H9 (cell line): ENCODE results near the gene NFIX. TPM values are rescaled to one million over a fixed set of nuclear protein-coding genes. Genes with fewer than 3 reads are reported as not detected.

Source experiments
- DNase-seq: peaks from one replicate; pipeline ENCODE4 v3.0.0-alpha.2; 2017
- H2AFZ ChIP-seq: one replicate; pipeline ENCODE4 v1.6.1; 2013; ENCODE audit warnings: mild to moderate bottlenecking, low read length, control low read depth, moderate library complexity
- H2AK5ac ChIP-seq: 2 replicates; pipeline ENCODE4 v1.6.1; 2013; ENCODE audit warnings: low read length, control low read depth, mixed read lengths; ENCODE audit not compliant: insufficient read length
- H2BK120ac ChIP-seq: one replicate; pipeline ENCODE4 v1.6.1; 2013; ENCODE audit warnings: low read depth, mild to moderate bottlenecking, low read length, control low read depth, inconsistent platforms; ENCODE audit not compliant: poor library complexity, severe bottlenecking
- H2BK12ac ChIP-seq: 2 replicates; pipeline ENCODE4 v1.6.1; 2013; ENCODE audit warnings: low read length, control low read depth, mixed read lengths, low read depth; ENCODE audit not compliant: insufficient read length
- H2BK15ac ChIP-seq: 2 replicates; pipeline ENCODE4 v1.6.1; 2013; ENCODE audit warnings: low read depth, low read length, control low read depth
- H2BK20ac ChIP-seq: one replicate; pipeline ENCODE4 v1.6.1; 2013; ENCODE audit warnings: low read depth, mild to moderate bottlenecking, low read length, control low read depth, inconsistent platforms; ENCODE audit not compliant: poor library complexity, severe bottlenecking
- H2BK5ac ChIP-seq: 2 replicates; pipeline ENCODE4 v1.6.1; 2013; ENCODE audit warnings: low read length, control low read depth, mixed read lengths; ENCODE audit not compliant: insufficient read length
- H3K14ac ChIP-seq: 2 replicates; pipeline ENCODE4 v1.6.1; 2013; ENCODE audit warnings: low read length, control low read depth; ENCODE audit not compliant: insufficient read depth
- H3K18ac ChIP-seq: 2 replicates; pipeline ENCODE4 v1.6.1; 2013; ENCODE audit warnings: low read depth, mild to moderate bottlenecking, mixed read lengths, low read length, control low read depth; ENCODE audit not compliant: insufficient read length
- H3K23ac ChIP-seq: 2 replicates; pipeline ENCODE4 v1.6.1; 2013; ENCODE audit warnings: low read length, control low read depth, mixed read lengths, low read depth; ENCODE audit not compliant: insufficient read length
- H3K23me2 ChIP-seq: 2 replicates; pipeline ENCODE4 v1.6.1; 2013; ENCODE audit warnings: low read depth, mild to moderate bottlenecking, mixed read lengths, low read length, control low read depth; ENCODE audit not compliant: insufficient read length, poor library complexity, severe bottlenecking
- H3K27ac ChIP-seq: 2 replicates; pipeline ENCODE4 v1.5.1; 2013; ENCODE audit warnings: low read length, control low read depth, mixed read lengths, low read depth; ENCODE audit not compliant: insufficient read length
- H3K27me3 ChIP-seq: 2 replicates; pipeline ENCODE4 v1.6.1; 2013; ENCODE audit warnings: low read length, control low read depth, inconsistent platforms; ENCODE audit not compliant: insufficient read depth
- H3K4ac ChIP-seq: 2 replicates; pipeline ENCODE4 v1.6.1; 2013; ENCODE audit warnings: low read depth, mild to moderate bottlenecking, control low read depth, inconsistent platforms, low read length, moderate library complexity
- H3K4me1 ChIP-seq: 2 replicates; pipeline ENCODE4 v1.6.1; 2013; ENCODE audit warnings: low read length, control low read depth, inconsistent platforms; ENCODE audit not compliant: insufficient read depth
- H3K4me2 ChIP-seq: 2 replicates; pipeline ENCODE4 v1.6.1; 2013; ENCODE audit warnings: low read length, control low read depth, mixed read lengths; ENCODE audit not compliant: insufficient read length, insufficient read depth
- H3K56ac ChIP-seq: 2 replicates; pipeline ENCODE4 v1.6.1; 2013; ENCODE audit warnings: low read depth, mild to moderate bottlenecking, mixed read lengths, low read length, control low read depth; ENCODE audit not compliant: insufficient read length
- H3K79me1 ChIP-seq: 2 replicates; pipeline ENCODE4 v1.6.1; 2013; ENCODE audit warnings: low read depth, mild to moderate bottlenecking, moderate library complexity, low read length, control low read depth, inconsistent platforms; ENCODE audit not compliant: insufficient read depth, poor library complexity, severe bottlenecking
- H3K79me2 ChIP-seq: 2 replicates; pipeline ENCODE4 v1.6.1; 2013; ENCODE audit warnings: low read length, control low read depth, inconsistent platforms; ENCODE audit not compliant: insufficient read depth
- H3K9ac ChIP-seq: 2 replicates; pipeline ENCODE4 v1.6.1; 2013; ENCODE audit warnings: low read length, control low read depth, mixed read lengths; ENCODE audit not compliant: insufficient read length; ENCODE audit errors: extremely low read depth
- H3K9me3 ChIP-seq: one replicate; pipeline ENCODE4 v1.6.1; 2013; ENCODE audit warnings: low read depth, low read length, inconsistent platforms; ENCODE audit not compliant: control insufficient read depth
- H3T11ph ChIP-seq: one replicate; pipeline ENCODE4 v1.6.1; 2013; ENCODE audit warnings: mild to moderate bottlenecking, low read length, control low read depth, inconsistent platforms
- H4K20me1 ChIP-seq: one replicate; pipeline ENCODE4 v1.6.1; 2013; ENCODE audit not compliant: control insufficient read depth, insufficient read length, insufficient read depth
- H4K5ac ChIP-seq: 2 replicates; pipeline ENCODE4 v1.6.1; 2013; ENCODE audit warnings: low read depth, mild to moderate bottlenecking, mixed read lengths, low read length, control low read depth; ENCODE audit not compliant: insufficient read length
- H4K8ac ChIP-seq: replicated peaks from 2 replicates; pipeline ENCODE4 v1.6.1; 2013; ENCODE audit warnings: low read length, control low read depth, mixed read lengths, low read depth; ENCODE audit not compliant: insufficient read length
- H4K91ac ChIP-seq: 2 replicates; pipeline ENCODE4 v1.6.1; 2013; ENCODE audit warnings: low read depth, mild to moderate bottlenecking, moderate library complexity, mixed read lengths, low read length, control low read depth; ENCODE audit not compliant: insufficient read length
- H3K27ac Mint-ChIP-seq, 3 experiments: 2 replicates in 2 of 3; 3 replicates in 1 of 3; pipeline ENCODE4 v1.8.0; 2020 to 2021; ENCODE audit warnings: mixed read lengths in 3 of 3, mild to moderate bottlenecking in 1 of 3, moderate library complexity in 1 of 3
- H3K27me3 Mint-ChIP-seq: 2 replicates; pipeline ENCODE4 v1.8.0; 2021; ENCODE audit warnings: low read depth, mild to moderate bottlenecking, moderate library complexity, mixed read lengths
- H3K36me3 Mint-ChIP-seq, 3 experiments: 2 replicates in 2 of 3; 3 replicates in 1 of 3; pipeline ENCODE4 v1.8.0; 2020 to 2021; ENCODE audit warnings: low read depth in 3 of 3, mixed read lengths in 3 of 3; ENCODE audit not compliant: insufficient read depth in 1 of 3
- H3K4me1 Mint-ChIP-seq, 2 experiments: 2 replicates each; pipeline ENCODE4 v1.8.0; 2020; ENCODE audit warnings: mixed read lengths in 2 of 2
- H3K4me3 Mint-ChIP-seq, 2 experiments: 2 replicates in 1 of 2; 3 replicates in 1 of 2; pipeline ENCODE4 v1.8.0; 2020 to 2021; ENCODE audit warnings: mild to moderate bottlenecking in 2 of 2, mixed read lengths in 2 of 2, moderate library complexity in 1 of 2
- H3K9me3 Mint-ChIP-seq, 2 experiments: 2 replicates in 1 of 2; 3 replicates in 1 of 2; pipeline ENCODE4 v1.8.0; 2020; ENCODE audit warnings: mild to moderate bottlenecking in 2 of 2, mixed read lengths in 2 of 2, moderate library complexity in 1 of 2
- WGBS: extraction: QIAGEN DNeasy Blood & Tissue Kit; methylation state at CpG from one replicate; pipeline ENCODE4 v1.1.7; 2013; ENCODE audit warnings: missing lambda C conversion rate, low lambda C conversion rate, mixed read lengths; ENCODE audit not compliant: insufficient read length; ENCODE audit errors: extremely low coverage; 5-methylcytosine and 5-hydroxymethylcytosine counted together
- total RNA-seq: library from RNA; stranded (reverse); gene quantifications from 2 replicates; pipeline ENCODE4 v1.2.1, GENCODE V29; 2021
- TF ChIP-seq, protein P1 (sequence below): fragments of 200-600 bp; sonication (generic); conservative IDR thresholded peaks from 3 replicates; pipeline ENCODE4 v1.8.0; 2021; ENCODE audit warnings: antibody characterized with exemption, mild to moderate bottlenecking

The NFIX gene
- total RNA-seq, 1 experiment from 2014 or later: 0.31 TPM

DNA sequence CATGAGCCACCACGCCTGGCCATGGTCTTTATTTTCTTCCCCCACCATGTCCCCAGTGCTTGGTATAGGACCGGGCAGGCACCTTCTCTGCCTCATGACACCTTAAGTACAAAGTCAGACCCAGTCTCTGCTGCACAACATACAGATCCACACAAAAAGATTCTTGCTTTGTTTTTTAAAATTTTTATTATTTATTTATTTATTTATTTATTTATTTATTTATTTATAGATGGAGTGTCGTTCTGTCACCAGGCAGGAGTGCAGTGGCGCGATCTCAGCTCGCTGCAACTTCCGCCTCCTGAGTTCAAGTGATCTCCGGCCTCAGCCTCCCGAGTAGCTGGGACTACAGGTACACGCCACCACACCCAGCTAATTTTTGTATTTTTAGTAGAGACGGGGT lies 2.5 kb upstream of the NFIX start:
- H4K5ac ChIP-seq: no peak overlapping the region
- no peaks in the 10 kb centered on the region for H3K9me3 ChIP-seq
- H3K27ac ChIP-seq: no peak overlapping the region
- no peak for DNase-seq
- H3K79me2 ChIP-seq: no peaks in the 10 kb centered on the region
- Mint-ChIP-seq H3K27ac (no peak overlapping the region), H3K27me3 (peaks cover 71% of the 10 kb centered on the region), H3K4me1 (peaks cover 5 to 11% of the 10 kb centered on the region in 2 experiments), H3K4me3 (no peak overlapping the region), H3K9me3 (peaks cover 2 to 9% of the 10 kb centered on the region in 2 experiments; a peak in 3 of 5 replicates), H3K36me3 (peaks cover 0 to 2% (median 0%) of the 10 kb centered on the region in 3 experiments; a peak in 1 of 7 replicates)
- no peak overlapping the region for H3K9ac ChIP-seq
- H2BK15ac ChIP-seq: no peak overlapping the region
- H3K4ac ChIP-seq: no peak overlapping the region
- no peak overlapping the region for H2AFZ ChIP-seq
- no peak overlapping the region for H2BK20ac ChIP-seq
- H4K20me1 ChIP-seq: peaks cover 5% of the 10 kb centered on the region
- H3T11ph ChIP-seq: no peak overlapping the region
- H3K23me2 ChIP-seq: peaks cover 4% of the 10 kb centered on the region
- no peak overlapping the region for H3K23ac ChIP-seq
- H3K18ac ChIP-seq: no peak overlapping the region
- TF ChIP-seq, protein P1, sequence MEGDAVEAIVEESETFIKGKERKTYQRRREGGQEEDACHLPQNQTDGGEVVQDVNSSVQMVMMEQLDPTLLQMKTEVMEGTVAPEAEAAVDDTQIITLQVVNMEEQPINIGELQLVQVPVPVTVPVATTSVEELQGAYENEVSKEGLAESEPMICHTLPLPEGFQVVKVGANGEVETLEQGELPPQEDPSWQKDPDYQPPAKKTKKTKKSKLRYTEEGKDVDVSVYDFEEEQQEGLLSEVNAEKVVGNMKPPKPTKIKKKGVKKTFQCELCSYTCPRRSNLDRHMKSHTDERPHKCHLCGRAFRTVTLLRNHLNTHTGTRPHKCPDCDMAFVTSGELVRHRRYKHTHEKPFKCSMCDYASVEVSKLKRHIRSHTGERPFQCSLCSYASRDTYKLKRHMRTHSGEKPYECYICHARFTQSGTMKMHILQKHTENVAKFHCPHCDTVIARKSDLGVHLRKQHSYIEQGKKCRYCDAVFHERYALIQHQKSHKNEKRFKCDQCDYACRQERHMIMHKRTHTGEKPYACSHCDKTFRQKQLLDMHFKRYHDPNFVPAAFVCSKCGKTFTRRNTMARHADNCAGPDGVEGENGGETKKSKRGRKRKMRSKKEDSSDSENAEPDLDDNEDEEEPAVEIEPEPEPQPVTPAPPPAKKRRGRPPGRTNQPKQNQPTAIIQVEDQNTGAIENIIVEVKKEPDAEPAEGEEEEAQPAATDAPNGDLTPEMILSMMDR: no peak
- no peak overlapping the region for H4K8ac ChIP-seq
- no peaks in the 10 kb centered on the region for H3K4me1 ChIP-seq
- WGBS: no CpG with 5 or more reads among the region's 11 CpGs
- H2BK120ac ChIP-seq: no peak overlapping the region
- H3K27me3 ChIP-seq: peaks cover 47% of the 10 kb centered on the region
- no peak overlapping the region for H2BK12ac ChIP-seq
- H2BK5ac ChIP-seq: no peak overlapping the region
- H4K91ac ChIP-seq: no peak overlapping the region
- no peak overlapping the region for H3K4me2 ChIP-seq
- H3K14ac ChIP-seq: no peak overlapping the region
- H2AK5ac ChIP-seq: no peak overlapping the region
- no peaks in the 10 kb centered on the region for H3K79me1 ChIP-seq
- no peak overlapping the region for H3K56ac ChIP-seq
